Measurements from ENCODE around the gene RPL7A.
"Not testable (repeated sequence)": the region's sequence is repeated elsewhere in the genome, so short reads cannot be mapped to it uniquely, and the experiment has no call there.

The RPL7A gene

DNA sequence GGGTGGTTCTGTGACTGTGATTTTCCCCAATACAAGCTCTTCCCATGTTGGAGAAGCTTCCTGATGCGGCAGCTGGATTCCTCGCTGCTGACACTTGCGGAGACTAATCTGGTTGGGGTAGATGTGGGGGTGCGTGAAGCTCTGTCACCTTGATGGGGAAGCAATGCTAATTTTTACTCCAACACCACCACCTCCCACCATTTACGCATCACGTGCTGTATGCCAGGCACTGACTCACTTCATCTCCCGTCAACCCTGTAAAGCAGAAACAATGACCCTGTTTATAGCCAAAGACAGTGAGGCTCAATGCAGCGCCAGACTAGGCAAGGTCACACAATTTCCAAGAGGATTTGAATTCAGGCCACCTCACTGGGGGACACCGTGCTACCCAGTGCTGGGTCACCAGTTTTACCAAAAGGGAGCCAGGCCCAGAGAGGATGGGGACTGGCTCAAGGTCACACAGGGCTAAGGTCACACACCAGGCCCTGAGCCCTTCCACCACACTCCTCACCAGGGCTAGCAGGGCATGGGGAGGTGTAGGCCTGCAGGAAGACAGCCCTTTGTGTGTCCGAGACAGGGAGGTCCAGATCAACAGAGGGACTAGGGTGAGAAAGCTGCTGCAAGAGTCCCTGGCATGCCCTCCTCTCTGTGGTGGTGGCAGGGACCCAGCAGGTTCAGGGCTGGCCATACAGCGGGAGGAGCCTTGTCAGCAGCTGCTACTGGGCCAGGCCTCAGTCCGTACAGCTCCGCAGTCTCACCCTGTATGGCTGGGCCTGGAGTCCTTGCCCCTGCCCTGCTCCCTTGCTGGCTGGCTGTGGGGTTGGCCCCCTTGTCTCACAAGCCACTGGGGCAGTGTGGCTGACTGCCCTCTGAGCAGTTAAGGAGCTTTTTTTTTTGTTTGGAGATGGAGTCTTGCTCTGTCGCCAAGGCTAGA, 31.4 kb downstream of the RPL7A start:
- no peak overlapping the region for H3K4me3 Mint-ChIP-seq

DNA sequence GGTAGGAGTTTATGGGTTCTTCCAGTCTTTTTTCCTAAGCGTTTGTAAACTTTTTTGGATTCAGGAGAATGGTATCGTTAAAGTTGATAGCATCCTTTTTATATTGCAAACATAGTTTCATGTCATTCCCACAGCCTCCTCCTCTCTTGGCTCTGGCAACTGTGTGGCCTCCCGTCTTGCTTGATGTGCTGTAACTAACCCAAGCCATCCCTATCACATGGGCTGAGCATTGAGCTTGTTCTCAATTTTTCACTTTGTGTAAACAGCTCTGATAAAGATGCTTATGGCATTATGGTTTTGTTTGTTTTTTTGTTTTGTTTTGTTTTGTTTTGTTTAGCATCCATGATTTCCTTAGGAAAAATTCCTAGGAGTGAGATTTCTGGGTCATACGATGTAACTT, 32.7 kb downstream of the RPL7A start:
- no peaks in the 10 kb centered on the region for H3K36me3 Mint-ChIP-seq
- no peak overlapping the region for H3K27ac Mint-ChIP-seq
- no peaks in the 10 kb centered on the region for H3K9me3 Mint-ChIP-seq
- H3K4me1 Mint-ChIP-seq, result no peaks in the 10 kb centered on the region
- no peak overlapping the region for H3K4me3 Mint-ChIP-seq
- H3K27me3 Mint-ChIP-seq, result no peaks in the 10 kb centered on the region
- ATAC-seq, result no peak

More for the DNA sequence above, 31.4 kb downstream of the RPL7A start:
- Mint-ChIP-seq H3K9me3 (no peaks in the 10 kb centered on the region), H3K36me3 (no peaks in the 10 kb centered on the region), H3K4me1 (peaks cover 9% of the 10 kb centered on the region), H3K27ac (no peak overlapping the region), H3K27me3 (no peaks in the 10 kb centered on the region)
- ATAC-seq, result no peak

DNA sequence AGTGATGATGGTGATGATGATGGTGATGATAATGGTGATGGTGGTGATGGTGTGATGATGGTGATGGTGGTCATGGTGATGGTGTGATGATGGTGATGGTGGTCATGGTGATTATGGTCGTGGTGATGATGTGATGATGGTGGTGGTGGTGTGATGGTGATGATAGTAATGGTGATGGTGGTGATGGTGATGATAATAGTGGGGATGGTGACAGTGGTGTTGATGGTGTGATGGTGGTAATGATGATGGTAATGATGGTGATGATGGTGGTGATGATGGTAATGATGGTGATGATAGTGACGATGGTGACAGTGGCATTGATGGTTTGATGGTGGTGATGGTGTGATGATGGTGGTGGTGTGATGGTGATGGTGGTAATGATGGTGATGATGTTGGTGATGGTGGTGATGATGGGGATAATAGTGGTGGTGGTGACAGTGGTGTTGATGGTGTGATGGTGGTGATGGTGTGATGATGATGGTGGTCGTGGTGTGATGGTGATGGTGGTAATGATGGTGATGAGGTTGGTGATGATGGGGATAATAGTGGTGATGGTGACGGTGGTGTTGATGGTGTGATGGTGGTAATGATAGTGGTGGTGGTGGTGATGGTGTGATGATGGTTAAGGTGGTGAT, 34.6 kb downstream of the RPL7A start:
- Mint-ChIP-seq H3K4me3 (no peak overlapping the region), H3K27me3 (no peaks in the 10 kb centered on the region), H3K4me1 (no peaks in the 10 kb centered on the region), H3K27ac (no peak overlapping the region), H3K36me3 (no peaks in the 10 kb centered on the region), H3K9me3 (no peaks in the 10 kb centered on the region)
- no peak for ATAC-seq

DNA sequence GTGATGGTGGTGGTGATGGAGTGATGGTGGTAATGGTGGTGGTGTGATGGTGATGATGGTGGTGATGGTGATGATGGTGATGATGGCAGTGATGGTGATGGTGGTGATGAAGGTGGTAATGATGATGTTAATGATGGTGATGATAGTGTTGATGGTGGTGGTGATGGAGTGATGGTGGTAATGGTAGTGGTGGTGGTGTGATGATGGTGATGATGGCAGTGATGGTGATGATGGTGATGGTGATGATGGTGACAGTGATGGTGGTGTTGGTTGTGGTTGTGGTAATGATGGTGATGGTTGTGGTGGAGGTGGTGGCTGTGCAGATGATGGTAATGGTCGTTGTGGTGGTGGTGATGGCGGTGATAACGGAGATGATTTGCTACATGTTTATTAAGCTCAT, 35.4 kb downstream of the RPL7A start:
- Mint-ChIP-seq H3K27me3 (no peaks in the 10 kb centered on the region), H3K4me1 (no peaks in the 10 kb centered on the region), H3K9me3 (no peaks in the 10 kb centered on the region), H3K36me3 (no peaks in the 10 kb centered on the region), H3K4me3 (no peak overlapping the region), H3K27ac (no peak overlapping the region)
- ATAC-seq, result no peak

DNA sequence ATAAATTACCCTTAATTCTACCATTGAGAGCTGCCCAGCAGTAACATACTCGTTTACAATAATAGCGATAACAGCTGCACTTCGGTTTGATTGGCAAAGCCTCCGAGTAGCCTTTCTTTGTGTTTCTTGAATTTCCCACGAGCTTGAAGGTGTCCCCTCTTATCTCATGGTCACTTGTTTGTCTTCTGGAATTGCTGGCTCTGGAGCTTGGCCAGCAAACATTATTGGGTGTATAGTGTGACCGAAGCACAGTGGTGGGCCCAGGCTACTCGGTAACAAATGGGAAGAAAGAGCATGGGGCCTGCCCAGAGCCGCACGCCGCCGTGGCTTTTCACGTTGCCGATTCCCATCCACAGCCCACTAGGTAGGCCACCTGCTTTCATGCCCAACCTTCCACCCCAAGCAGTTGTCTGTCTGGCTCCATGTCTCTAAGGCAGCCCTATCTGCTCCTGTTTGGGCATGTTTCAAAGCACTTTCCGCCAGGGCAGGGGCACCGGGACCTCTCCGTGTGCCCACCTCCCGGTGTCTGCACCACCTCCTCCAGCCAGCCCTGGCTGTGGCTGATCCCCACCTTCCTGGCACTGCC, 36.8 kb downstream of the RPL7A start:
- no peaks in the 10 kb centered on the region for H3K4me1 Mint-ChIP-seq
- H3K27ac Mint-ChIP-seq, result no peak overlapping the region
- H3K9me3 Mint-ChIP-seq, result no peaks in the 10 kb centered on the region
- peaks cover 8% of the 10 kb centered on the region for H3K27me3 Mint-ChIP-seq
- no peak for ATAC-seq
- H3K36me3 Mint-ChIP-seq, result no peaks in the 10 kb centered on the region
- H3K4me3 Mint-ChIP-seq, result no peak overlapping the region

DNA sequence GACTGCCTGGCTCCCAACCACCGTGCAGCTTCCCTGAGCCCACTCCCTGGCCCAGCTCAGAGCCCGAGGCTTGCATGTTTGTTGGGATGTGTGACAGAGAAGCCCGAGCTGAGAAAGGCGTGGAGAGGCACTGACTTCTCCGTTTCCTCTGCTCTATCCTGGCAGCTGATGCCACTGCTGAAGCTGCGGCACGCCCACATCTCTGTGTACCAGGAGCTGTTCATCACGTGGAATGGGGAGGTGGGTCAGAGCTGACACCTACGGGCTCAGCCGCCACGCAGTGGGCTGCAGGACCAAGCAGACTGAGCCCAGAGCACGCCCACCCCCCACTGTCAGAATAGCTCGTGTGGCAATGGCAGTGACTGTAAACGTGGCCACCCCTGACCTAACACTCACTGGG, 37.4 kb downstream of the RPL7A start:
- H3K4me1 Mint-ChIP-seq, result no peaks in the 10 kb centered on the region
- peaks cover 15% of the 10 kb centered on the region for H3K27me3 Mint-ChIP-seq
- H3K27ac Mint-ChIP-seq, result no peak overlapping the region
- H3K36me3 Mint-ChIP-seq, result no peaks in the 10 kb centered on the region
- no peak overlapping the region for H3K4me3 Mint-ChIP-seq
- ATAC-seq, result no peak
- no peaks in the 10 kb centered on the region for H3K9me3 Mint-ChIP-seq

DNA sequence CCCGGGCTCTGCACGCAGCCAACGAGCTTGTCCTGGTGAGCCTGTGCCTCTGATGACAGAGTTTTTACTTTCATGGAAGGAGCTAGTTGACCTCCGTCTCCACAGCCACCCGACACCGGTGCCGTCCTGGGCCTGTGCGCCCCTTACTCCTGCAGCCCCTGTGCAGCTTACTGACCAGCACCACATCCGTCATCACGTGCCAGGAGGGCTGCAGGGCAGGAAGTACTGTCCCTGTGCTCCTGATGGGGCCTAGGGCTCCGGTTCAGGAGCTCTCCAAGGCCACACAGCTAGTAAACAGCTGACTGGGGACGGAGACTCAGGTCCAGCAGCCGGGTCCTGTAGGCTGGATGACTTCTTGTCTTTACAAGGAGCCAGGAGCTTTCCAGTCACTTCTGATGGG, 38.3 kb downstream of the RPL7A start:
- Mint-ChIP-seq H3K9me3 (no peaks in the 10 kb centered on the region), H3K27me3 (peaks cover 20% of the 10 kb centered on the region), H3K4me3 (no peak overlapping the region), H3K36me3 (no peaks in the 10 kb centered on the region), H3K4me1 (no peaks in the 10 kb centered on the region), H3K27ac (no peak overlapping the region)
- ATAC-seq, result no peak

DNA sequence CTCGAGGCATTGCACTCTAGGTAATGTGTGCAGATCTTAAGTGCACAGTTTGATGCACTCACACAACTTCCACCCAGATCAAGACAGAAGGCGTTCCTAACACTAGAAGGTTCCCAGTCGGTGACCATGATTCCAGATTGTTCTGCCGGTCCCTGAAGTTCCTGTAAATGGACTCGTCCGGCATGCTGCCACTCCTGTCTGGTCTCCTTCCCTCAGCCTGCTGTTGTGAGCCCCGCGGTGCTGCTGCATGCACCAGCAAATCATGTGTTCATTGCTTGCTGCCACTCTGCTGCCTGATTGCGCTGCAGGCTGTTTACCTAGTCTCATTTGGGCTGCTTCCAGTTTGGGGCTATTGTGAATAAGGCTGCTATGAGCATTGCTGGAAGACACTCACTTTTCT, 39.7 kb downstream of the RPL7A start:
- no peak for ATAC-seq
- H3K4me1 Mint-ChIP-seq, result no peaks in the 10 kb centered on the region
- no peak overlapping the region for H3K4me3 Mint-ChIP-seq
- peaks cover 30% of the 10 kb centered on the region for H3K27me3 Mint-ChIP-seq
- H3K36me3 Mint-ChIP-seq, result no peaks in the 10 kb centered on the region
- H3K9me3 Mint-ChIP-seq, result peaks cover 3% of the 10 kb centered on the region
- no peak overlapping the region for H3K27ac Mint-ChIP-seq

DNA sequence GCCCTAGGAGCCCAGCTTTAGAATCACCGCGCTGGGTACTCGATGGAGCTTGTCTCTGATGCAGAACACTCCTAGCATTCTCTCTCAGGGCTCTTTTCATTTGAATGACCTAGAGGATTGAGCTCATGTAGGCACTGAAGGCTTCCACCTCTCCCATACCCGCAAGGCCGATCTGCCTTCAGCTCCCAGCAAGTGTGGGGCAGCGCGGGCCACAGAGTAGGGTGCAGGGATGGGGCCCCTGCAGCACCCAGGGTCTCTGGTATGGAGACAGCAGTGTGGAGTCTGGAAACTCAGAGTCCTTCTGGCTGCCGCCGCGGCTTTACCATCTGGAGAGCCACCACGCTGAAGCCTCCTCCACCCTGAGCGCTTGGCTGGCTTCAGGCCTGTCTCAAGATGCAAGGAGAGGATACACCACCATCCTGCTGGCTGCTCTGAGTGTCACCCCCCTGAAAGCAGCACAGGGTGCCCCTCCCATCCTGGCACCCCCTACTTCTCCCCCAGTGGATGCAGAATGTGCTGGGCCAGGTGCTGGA, 41.1 kb downstream of the RPL7A start:
- H3K36me3 Mint-ChIP-seq, result no peaks in the 10 kb centered on the region
- H3K4me3 Mint-ChIP-seq, result no peak overlapping the region
- no peaks in the 10 kb centered on the region for H3K4me1 Mint-ChIP-seq
- H3K9me3 Mint-ChIP-seq, result peaks cover 3% of the 10 kb centered on the region
- H3K27me3 Mint-ChIP-seq, result peaks cover 44% of the 10 kb centered on the region
- ATAC-seq, result no peak
- H3K27ac Mint-ChIP-seq, result no peak overlapping the region

DNA sequence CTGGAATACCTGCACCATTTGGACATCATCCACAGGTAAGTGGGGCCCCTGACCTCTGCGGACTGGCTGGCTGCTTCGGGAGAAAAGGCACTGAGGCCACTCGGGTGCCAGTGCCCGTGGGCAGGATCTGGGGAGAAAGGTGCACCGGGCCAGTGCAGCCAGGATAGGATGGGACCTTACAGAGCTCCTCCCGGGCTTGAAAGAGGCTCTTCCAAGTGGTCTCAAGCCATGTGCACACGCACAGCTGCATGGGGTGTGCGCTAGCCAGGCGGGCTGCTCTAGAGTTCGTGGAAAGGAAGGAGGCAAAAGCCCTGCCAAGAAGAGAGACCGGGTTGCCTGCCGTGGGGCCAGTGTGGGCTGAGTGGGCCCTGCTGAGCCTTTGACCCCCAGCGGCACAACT, 41.5 kb downstream of the RPL7A start:
- Mint-ChIP-seq H3K9me3 (peaks cover 3% of the 10 kb centered on the region), H3K4me1 (no peaks in the 10 kb centered on the region), H3K27ac (no peak overlapping the region), H3K36me3 (no peaks in the 10 kb centered on the region), H3K27me3 (peaks cover 49% of the 10 kb centered on the region), H3K4me3 (no peak overlapping the region)
- ATAC-seq, result no peak

DNA sequence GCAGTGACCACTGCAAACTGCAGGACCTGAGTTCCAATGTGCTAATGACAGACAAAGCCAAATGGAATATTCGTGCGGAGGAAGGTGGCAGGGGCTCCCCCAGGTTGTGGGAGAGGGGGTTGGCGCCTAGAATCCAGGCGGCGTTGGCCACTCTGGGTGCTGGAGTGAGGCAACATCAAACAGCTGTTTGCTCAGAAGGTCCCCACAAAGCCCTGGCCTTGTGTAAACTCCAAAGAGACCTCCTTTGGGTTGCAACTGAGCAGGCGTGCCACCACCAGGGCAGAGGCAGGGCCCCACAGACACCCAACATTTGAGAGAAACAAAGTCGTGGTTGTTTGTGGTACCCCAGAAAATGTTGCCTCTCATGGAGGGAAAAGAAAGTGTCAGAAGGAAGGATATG, 42.7 kb downstream of the RPL7A start:
- H3K4me1 Mint-ChIP-seq, result no peaks in the 10 kb centered on the region
- ATAC-seq, result no peak
- no peak overlapping the region for H3K4me3 Mint-ChIP-seq
- H3K9me3 Mint-ChIP-seq, result peaks cover 3% of the 10 kb centered on the region
- H3K27me3 Mint-ChIP-seq, result peaks cover 61% of the 10 kb centered on the region
- H3K27ac Mint-ChIP-seq, result no peak overlapping the region
- H3K36me3 Mint-ChIP-seq, result no peaks in the 10 kb centered on the region

DNA sequence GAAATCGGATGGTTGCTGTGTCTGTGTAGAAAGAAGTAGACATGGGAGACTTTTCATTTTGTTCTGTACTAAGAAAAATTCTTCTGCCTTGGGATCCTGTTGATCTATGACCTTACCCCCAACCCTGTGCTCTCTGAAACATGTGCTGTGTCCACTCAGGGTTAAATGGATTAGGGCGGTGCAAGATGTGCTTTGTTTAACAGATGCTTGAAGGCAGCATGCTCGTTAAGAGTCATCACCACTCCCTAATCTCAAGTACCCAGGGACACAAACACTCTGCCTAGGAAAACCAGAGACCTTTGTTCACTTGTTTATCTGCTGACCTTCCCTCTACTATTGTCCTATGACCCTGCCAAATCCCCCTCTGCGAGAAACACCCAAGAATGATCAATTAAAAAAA, 43.4 kb downstream of the RPL7A start:
- not testable (repeated sequence) for H3K9me3 Mint-ChIP-seq, ATAC-seq, H3K4me3 Mint-ChIP-seq, H3K27ac Mint-ChIP-seq, H3K4me1 Mint-ChIP-seq, H3K36me3 Mint-ChIP-seq
- peaks cover 62% of the 10 kb centered on the region for H3K27me3 Mint-ChIP-seq

DNA sequence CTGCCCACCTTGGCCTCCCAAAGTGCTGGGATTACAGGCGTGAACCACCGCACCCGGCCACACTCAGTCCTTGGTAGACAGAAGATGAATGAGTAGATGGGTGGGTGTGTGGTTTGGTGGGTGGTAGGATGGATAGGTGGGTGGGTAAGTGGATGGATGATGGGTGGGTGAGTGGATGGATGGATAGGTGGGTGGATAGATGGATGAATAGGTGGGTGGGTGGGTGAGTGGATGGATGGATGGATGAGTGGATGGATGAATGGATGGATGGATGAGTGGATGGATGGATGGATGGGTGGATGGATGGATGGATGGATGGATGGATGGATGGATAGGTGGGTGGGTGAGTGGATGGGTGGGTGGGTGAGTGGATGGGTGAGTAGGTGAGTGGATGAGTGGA, 44.3 kb downstream of the RPL7A start:
- not testable (repeated sequence) for H3K4me3 Mint-ChIP-seq, ATAC-seq, H3K9me3 Mint-ChIP-seq, H3K36me3 Mint-ChIP-seq, H3K27ac Mint-ChIP-seq, H3K4me1 Mint-ChIP-seq
- H3K27me3 Mint-ChIP-seq, result peaks cover 62% of the 10 kb centered on the region

DNA sequence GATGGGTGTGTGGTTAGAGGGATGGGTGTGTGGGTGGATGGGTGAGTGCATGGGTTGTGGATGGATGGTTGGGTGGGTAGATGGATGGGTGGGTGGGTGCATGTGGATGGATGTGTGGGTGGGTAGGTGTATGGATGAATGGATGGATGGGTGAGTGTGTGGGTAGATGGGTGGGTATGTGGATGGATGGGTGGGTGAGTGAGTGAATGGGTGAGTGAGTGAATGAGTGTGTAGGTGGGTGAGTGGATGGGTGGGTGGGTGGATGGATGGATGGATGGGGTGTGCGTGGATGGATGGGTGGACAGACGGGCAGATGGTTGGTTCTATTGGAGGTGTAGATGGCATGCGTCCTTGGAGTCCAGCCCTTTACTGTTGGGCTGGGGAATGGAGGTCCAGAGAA, 45.4 kb downstream of the RPL7A start:
- no peaks in the 10 kb centered on the region for H3K36me3 Mint-ChIP-seq
- H3K27ac Mint-ChIP-seq, result no peak overlapping the region
- no peaks in the 10 kb centered on the region for H3K4me1 Mint-ChIP-seq
- no peak for ATAC-seq
- peaks cover 62% of the 10 kb centered on the region for H3K27me3 Mint-ChIP-seq
- H3K4me3 Mint-ChIP-seq, result no peak overlapping the region
- H3K9me3 Mint-ChIP-seq, result peaks cover 3% of the 10 kb centered on the region

DNA sequence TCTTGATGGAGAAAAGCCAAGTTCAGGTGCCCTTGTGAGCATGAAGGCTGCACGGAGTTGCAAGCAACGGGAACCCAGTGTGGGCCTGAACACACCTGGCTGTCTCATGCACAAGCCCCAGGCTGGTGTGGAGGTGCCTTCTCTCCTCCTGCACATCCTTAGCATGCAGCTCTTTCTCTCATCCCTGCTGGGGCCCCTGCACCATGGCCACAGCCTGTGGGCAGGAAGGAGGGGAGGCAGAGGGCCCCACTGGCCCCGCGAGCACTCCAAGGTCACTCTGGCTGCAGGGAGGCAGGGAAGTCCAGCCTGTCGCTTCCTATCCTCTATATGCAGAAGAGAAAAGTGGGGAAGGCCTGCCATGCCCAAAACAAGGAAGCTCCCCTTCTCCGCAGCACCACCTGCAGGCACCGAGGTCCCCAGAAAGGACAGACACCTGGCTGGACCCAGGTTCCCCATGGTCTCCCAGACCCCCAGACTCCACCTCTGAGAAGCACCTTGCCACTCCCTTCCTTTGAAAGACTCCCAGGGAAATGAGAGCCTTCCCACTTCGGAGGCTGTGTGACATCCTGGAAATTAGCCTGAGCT, 46.8 kb downstream of the RPL7A start:
- no peak overlapping the region for H3K27ac Mint-ChIP-seq
- no peak overlapping the region for H3K4me3 Mint-ChIP-seq
- peaks cover 3% of the 10 kb centered on the region for H3K9me3 Mint-ChIP-seq
- ATAC-seq, result no peak
- no peaks in the 10 kb centered on the region for H3K36me3 Mint-ChIP-seq
- H3K27me3 Mint-ChIP-seq, result peaks cover 55% of the 10 kb centered on the region
- no peaks in the 10 kb centered on the region for H3K4me1 Mint-ChIP-seq

Measured in stimulated activated memory B cell treated with anti-CD40 and anti-IgM and Interleukin-4, amounts not matched to agents 10 μg/mL and 1 μg/mL and 100 μg/mL, for 72 hours (primary cell).